Natural killer cell (primary cell): Measurements from ENCODE around the gene ARL6IP6. TPM values are rescaled to one million over a fixed set of nuclear protein-coding genes. Genes with fewer than 3 reads are reported as not detected.

Experiments used
- ATAC-seq, 3 donors: fragments of 150-1000 bp in 2 of 3; fragments of 200-7000 bp in 1 of 3; cut with Tn5 transposase; 1 replicate in 1 of 3; 2 replicates in 2 of 3; pipeline ENCODE4 v1.10.0; 2021; ENCODE audit warnings: mild to moderate bottlenecking in 2 of 3, moderate library complexity in 2 of 3
- DNase-seq, 2 donors: peaks; one replicate each; pipeline versions ENCODE4 v3.0.0 to v3.0.0-alpha.2; 2013 to 2021; ENCODE audit warnings: mixed read lengths in 1 of 2
- H3K27ac ChIP-seq: one replicate; pipeline ENCODE4 v1.5.1; 2013; ENCODE audit warnings: mild to moderate bottlenecking, low read length
- H3K27me3 ChIP-seq: one replicate; pipeline ENCODE4 v1.6.1; 2013; ENCODE audit warnings: low read length; ENCODE audit not compliant: control insufficient read depth, insufficient read depth
- H3K36me3 ChIP-seq: one replicate; pipeline ENCODE4 v1.6.1; 2013; ENCODE audit warnings: low read length; ENCODE audit not compliant: control insufficient read depth, insufficient read depth
- H3K4me1 ChIP-seq: one replicate; pipeline ENCODE4 v1.6.1; 2013; ENCODE audit warnings: low read length; ENCODE audit not compliant: control insufficient read depth, insufficient read depth
- H3K4me3 ChIP-seq: one replicate; pipeline ENCODE4 v1.5.1; 2013; ENCODE audit warnings: low read length
- H3K9me3 ChIP-seq: one replicate; pipeline ENCODE4 v1.6.1; 2013; ENCODE audit warnings: low read length; ENCODE audit not compliant: control insufficient read depth, insufficient read depth
- H3K27ac Mint-ChIP-seq, 2 donors: one replicate each; pipeline ENCODE4 v1.8.0; 2022; ENCODE audit warnings: mild to moderate bottlenecking in 2 of 2, mixed read lengths in 2 of 2, moderate library complexity in 1 of 2
- H3K27me3 Mint-ChIP-seq, 2 donors: one replicate each; pipeline ENCODE4 v1.8.0; 2022; ENCODE audit warnings: low read depth in 2 of 2, mixed read lengths in 2 of 2
- H3K36me3 Mint-ChIP-seq: one replicate; pipeline ENCODE4 v1.8.0; 2022; ENCODE audit warnings: mixed read lengths
- H3K4me1 Mint-ChIP-seq, 2 donors: one replicate each; pipeline ENCODE4 v1.8.0; 2022; ENCODE audit warnings: mixed read lengths in 2 of 2
- H3K4me3 Mint-ChIP-seq: one replicate; pipeline ENCODE4 v1.8.0; 2022; ENCODE audit warnings: mild to moderate bottlenecking, moderate library complexity, mixed read lengths
- H3K9me3 Mint-ChIP-seq, 2 donors: one replicate each; pipeline ENCODE4 v1.8.0; 2022; ENCODE audit warnings: mixed read lengths in 2 of 2
- CTCF ChIP-seq: fragments of 200-600 bp; IDR thresholded peaks from one replicate; pipeline ENCODE4 v1.8.0; 2022; ENCODE audit warnings: antibody characterized with exemption
- WGBS: methylation state at CpG from one replicate; pipeline ENCODE4 v1.1.7; 2013; ENCODE audit warnings: missing lambda C conversion rate; ENCODE audit not compliant: insufficient coverage; 5-methylcytosine and 5-hydroxymethylcytosine counted together
- intact Hi-C: fragments of 100-400 bp; cut with micrococcal nuclease; formaldehyde crosslinking; loops from one replicate; pipeline ENCODE4 v1.14.2; 2022
- total RNA-seq, 4 donors: library from RNA; stranded (reverse); fragments of 120-200 nt in 1 of 4; gene quantifications; one replicate each; pipeline versions ENCODE4 v1.2.3 to v1.2.4, GENCODE V29; 2013 to 2022

The ARL6IP6 gene
- total RNA-seq, 3 donors from 2014 or later (not counting 1 experiment from before 2014, with no cell fraction given), result 10.0 to 15.0 (median 11.4) TPM

GRCh38 chr2:152755029-152755428 lies 36.6 kb downstream of the ARL6IP6 start:
- Histone ChIP-seq H3K4me3 (no peak overlapping the region), H3K9me3 (no peaks in the 10 kb centered on the region), H3K27me3 (no peaks in the 10 kb centered on the region), H3K27ac (no peak overlapping the region), H3K36me3 (peaks cover 24% of the 10 kb centered on the region), H3K4me1 (no peaks in the 10 kb centered on the region)
- no peak overlapping the region for H3K4me3 Mint-ChIP-seq
- DNase-seq (no peak), ATAC-seq (no peak)
- H3K27me3 Mint-ChIP-seq, result no peaks in the 10 kb centered on the region
- 98% methylated on average over 13 of the region's 13 CpGs for WGBS
- intact Hi-C loops, result no loop called here
- H3K4me1 Mint-ChIP-seq, result peaks cover 10 to 14% of the 10 kb centered on the region in 2 donors
- H3K36me3 Mint-ChIP-seq, result peaks cover 12% of the 10 kb centered on the region
- no peak for TF ChIP-seq CTCF
- no peaks in the 10 kb centered on the region for H3K9me3 Mint-ChIP-seq
- H3K27ac Mint-ChIP-seq, result no peak overlapping the region

- intact Hi-C loops, result no loop called here
- H3K9me3 Mint-ChIP-seq, result no peaks in the 10 kb centered on the region
- DNase-seq, result no peak
- Histone ChIP-seq H3K27me3 (no peaks in the 10 kb centered on the region), H3K36me3 (peaks cover 18% of the 10 kb centered on the region), H3K4me1 (no peaks in the 10 kb centered on the region), H3K27ac (no peak overlapping the region), H3K9me3 (no peaks in the 10 kb centered on the region), H3K4me3 (no peak overlapping the region)
- H3K4me1 Mint-ChIP-seq, result no peaks in the 10 kb centered on the region
- H3K36me3 Mint-ChIP-seq, result no peaks in the 10 kb centered on the region
- H3K27me3 Mint-ChIP-seq, result no peaks in the 10 kb centered on the region
- ATAC-seq, result no peak
- no peak for TF ChIP-seq CTCF
- H3K4me3 Mint-ChIP-seq, result no peak overlapping the region
- 86% methylated on average over 5 of the region's 6 CpGs for WGBS
- H3K27ac Mint-ChIP-seq, result no peak overlapping the region
These were observed 41.1 kb downstream of the ARL6IP6 start for GRCh38 chr2:152759290-152760072.

- Mint-ChIP-seq H3K4me3 (no peak overlapping the region), H3K36me3 (no peaks in the 10 kb centered on the region)
- peaks cover 14% of the 10 kb centered on the region for H3K36me3 ChIP-seq
These were observed 42.8 kb downstream of the ARL6IP6 start for GRCh38 chr2:152761214-152761613.

More at GRCh38 chr2:152761214-152761613, 42.8 kb downstream of the ARL6IP6 start:
- H3K27me3 ChIP-seq, result no peaks in the 10 kb centered on the region
- H3K27ac ChIP-seq, result no peak overlapping the region
- no peaks in the 10 kb centered on the region for H3K9me3 ChIP-seq
- Mint-ChIP-seq H3K27ac (no peak overlapping the region), H3K9me3 (no peaks in the 10 kb centered on the region), H3K27me3 (no peaks in the 10 kb centered on the region), H3K4me1 (no peaks in the 10 kb centered on the region)
- TF ChIP-seq CTCF, result no peak
- H3K4me3 ChIP-seq, result no peak overlapping the region
- ATAC-seq (no peak), DNase-seq (no peak)
- intact Hi-C loops, result no loop called here
- WGBS, result 96% methylated on average over 4 of the region's 4 CpGs
- H3K4me1 ChIP-seq, result no peaks in the 10 kb centered on the region
